ENCODE data around the gene DTWD2. TPM values are rescaled to one million over a fixed set of nuclear protein-coding genes. Genes with fewer than 3 reads are reported as not detected.
A peak's percentile ranks its signal among the peaks of the same experiment; 100 is the strongest.
"Not testable (repeated sequence)": the region's sequence is repeated elsewhere in the genome, so short reads cannot be mapped to it uniquely, and the experiment has no call there.

Gene DTWD2
- total RNA-seq, 1 experiment from 2014 or later: 24.7 TPM

DNA sequence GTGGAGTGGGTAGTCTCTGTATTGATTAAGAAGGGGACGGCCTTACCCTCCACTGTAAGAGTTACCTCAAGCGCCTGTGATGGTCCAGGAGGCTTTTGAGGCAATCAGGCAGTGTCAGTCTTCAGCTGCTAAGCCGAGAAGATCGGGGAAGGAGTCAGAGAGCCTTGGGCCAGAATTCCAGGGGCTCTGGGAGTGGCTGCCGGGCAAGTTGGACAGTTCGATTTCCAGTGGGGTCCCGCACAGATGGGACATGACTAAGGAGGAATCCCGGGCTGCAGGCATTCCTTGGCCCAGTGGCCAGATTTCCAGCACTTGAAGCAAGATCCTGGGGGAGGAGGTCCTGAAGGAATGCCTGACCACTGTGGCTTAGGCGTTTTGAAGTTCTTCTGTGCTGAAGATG lies 38.0 kb downstream of the DTWD2 start:
- not testable (repeated sequence) for H3K27me3 ChIP-seq (ENCODE audit: control insufficient read depth, insufficient read depth, low read length); DNase-seq; H3K36me3 ChIP-seq (replicated peaks; ENCODE audit: control insufficient read depth, insufficient read depth, low read length)
- H3K4me3 ChIP-seq (ENCODE audit: insufficient read depth, low read depth, low read length): peak overlapping the region; percentile 23; the same call in 1 of the 2 replicates

DNA sequence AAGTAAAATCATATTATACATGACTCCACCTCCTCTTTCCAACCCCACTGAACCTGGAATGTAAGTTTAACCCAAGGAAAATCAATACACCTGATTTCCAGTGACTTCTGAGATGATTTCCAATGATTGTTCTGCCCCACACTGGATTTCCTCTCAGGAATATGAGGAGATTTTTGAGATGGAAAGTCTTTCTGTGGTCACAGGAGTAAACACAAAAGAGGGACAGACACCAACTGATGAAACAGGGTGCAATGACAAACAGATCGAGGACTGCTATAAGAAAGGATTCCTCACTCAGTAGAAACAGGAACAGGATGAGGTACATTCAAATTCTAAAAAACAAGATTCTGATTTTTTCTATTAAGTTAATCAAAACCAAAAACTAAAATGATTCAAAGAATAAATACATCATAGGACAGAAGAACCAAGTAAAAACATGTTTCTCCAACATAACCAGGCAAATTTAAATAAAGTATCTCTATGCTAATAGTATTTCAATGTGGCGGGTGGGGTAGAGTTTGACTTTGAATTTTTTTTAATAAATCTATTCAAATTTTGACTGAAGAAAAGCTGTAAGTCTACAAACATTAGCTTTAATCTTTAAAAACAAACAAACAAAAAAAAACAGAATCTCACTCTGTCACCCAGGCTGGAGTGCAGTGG lies 42.1 kb downstream of the DTWD2 start:
- DNase-seq: no peak
- Histone ChIP-seq H3K4me3 (ENCODE audit: insufficient read depth, low read depth, low read length) (no peak overlapping the region), H3K27me3 (ENCODE audit: control insufficient read depth, insufficient read depth, low read length) (no peaks in the 10 kb centered on the region), H3K36me3 (replicated peaks; ENCODE audit: control insufficient read depth, insufficient read depth, low read length) (no peaks in the 10 kb centered on the region)

DNA sequence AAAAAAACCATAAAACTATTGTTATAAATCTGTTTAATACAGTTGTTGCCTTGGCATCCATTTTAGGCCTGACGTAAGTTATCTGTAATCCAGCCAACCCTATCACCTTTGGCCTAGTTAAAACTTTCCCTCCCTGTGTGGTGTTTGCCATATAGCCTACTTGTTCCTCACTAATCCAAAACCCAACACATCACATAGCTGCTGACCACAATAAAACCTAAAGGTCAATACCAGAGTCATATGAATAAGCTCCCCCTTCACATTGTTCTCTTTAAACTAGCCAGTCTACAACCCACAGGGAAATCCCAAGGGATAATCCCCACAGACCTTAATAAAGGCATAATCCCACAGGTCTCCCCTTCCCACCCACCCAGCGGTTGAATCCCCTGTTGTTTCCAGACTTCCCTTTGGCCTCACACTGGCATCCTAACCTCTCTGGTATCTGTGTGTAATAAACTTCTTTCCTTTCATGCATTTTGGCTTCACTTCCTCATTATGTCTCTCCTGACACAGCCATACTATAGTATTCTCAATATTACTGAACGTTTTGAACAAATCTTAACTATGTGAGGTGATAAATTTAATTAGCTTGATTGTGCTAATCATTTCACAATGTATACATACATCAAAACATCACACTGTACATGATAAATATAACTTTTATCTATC lies 50.8 kb downstream of the DTWD2 start:
- H3K36me3 ChIP-seq (replicated peaks; ENCODE audit: control insufficient read depth, insufficient read depth, low read length): no peaks in the 10 kb centered on the region
- H3K4me3 ChIP-seq (ENCODE audit: insufficient read depth, low read depth, low read length): no peak overlapping the region
- DNase-seq: no peak
- no peaks in the 10 kb centered on the region for H3K27me3 ChIP-seq (ENCODE audit: control insufficient read depth, insufficient read depth, low read length)

DNA sequence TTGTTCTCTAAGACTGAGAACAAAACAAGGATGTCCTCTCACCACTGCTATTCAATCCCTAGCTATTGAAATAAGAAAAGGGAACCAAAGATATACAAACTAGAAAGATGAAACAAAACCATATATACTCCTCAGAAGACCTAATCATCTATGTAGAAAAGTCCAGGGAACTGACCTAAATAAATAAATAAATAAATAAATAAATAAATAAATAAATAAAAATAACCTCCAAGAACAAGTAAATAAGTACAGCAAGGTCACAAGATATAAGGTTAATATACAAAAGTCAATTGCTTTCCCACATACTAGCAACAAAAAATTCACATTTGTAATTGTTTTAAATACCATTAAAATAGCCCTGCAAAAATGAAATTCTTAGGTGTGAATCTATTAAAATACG lies 54.6 kb downstream of the DTWD2 start:
- Histone ChIP-seq H3K36me3 (replicated peaks; ENCODE audit: control insufficient read depth, insufficient read depth, low read length) (no peaks in the 10 kb centered on the region), H3K27me3 (ENCODE audit: control insufficient read depth, insufficient read depth, low read length) (no peaks in the 10 kb centered on the region), H3K4me3 (ENCODE audit: insufficient read depth, low read depth, low read length) (no peak overlapping the region)
- DNase-seq: no peak

DNA sequence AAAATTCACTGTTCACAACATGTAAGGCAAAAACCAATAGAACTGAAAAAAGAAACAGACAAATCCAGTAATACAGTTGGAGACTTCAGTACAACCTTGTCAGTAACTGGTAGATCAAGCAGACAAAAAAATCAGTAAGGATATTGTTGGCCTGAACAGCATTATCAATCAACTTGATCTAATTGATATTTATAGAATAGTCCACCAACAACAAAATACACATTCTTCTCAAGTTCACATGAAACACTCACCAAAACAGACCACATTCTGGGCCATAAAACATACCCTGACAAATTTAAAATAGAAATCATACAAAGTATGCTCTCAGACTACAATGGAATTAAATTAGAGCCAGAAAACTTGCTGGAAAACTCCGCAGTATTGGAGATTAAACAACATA lies 56.8 kb downstream of the DTWD2 start:
- no peak for DNase-seq
- H3K36me3 ChIP-seq (replicated peaks; ENCODE audit: control insufficient read depth, insufficient read depth, low read length): no peaks in the 10 kb centered on the region; the same call in 1 of the 2 replicates
- no peaks in the 10 kb centered on the region for H3K27me3 ChIP-seq (ENCODE audit: control insufficient read depth, insufficient read depth, low read length)
- no peak overlapping the region for H3K4me3 ChIP-seq (ENCODE audit: insufficient read depth, low read depth, low read length)

DNA sequence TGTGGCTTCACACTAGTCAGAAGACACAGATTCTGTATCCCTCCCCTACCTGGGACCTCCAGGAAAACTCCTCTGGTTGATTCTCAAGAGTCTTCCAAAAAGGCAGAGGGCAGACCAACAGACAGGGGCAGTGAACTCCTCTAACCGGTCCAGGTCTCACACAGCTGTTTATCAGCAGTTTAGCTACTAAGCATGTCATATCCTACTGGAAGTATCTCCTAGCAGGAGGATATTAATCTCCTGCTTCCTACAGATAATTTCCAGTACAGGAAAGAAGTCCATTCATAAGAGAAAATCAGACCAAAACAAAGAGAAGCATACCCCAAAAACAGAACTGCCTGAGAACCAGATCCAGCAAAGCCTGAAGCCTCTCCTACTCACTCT lies 64.3 kb downstream of the DTWD2 start:
- Histone ChIP-seq H3K4me3 (ENCODE audit: insufficient read depth, low read depth, low read length) (no peak overlapping the region), H3K36me3 (replicated peaks; ENCODE audit: control insufficient read depth, insufficient read depth, low read length) (no peaks in the 10 kb centered on the region; the same call in 1 of the 2 replicates), H3K27me3 (ENCODE audit: control insufficient read depth, insufficient read depth, low read length) (no peaks in the 10 kb centered on the region)
- DNase-seq: no peak

DNA sequence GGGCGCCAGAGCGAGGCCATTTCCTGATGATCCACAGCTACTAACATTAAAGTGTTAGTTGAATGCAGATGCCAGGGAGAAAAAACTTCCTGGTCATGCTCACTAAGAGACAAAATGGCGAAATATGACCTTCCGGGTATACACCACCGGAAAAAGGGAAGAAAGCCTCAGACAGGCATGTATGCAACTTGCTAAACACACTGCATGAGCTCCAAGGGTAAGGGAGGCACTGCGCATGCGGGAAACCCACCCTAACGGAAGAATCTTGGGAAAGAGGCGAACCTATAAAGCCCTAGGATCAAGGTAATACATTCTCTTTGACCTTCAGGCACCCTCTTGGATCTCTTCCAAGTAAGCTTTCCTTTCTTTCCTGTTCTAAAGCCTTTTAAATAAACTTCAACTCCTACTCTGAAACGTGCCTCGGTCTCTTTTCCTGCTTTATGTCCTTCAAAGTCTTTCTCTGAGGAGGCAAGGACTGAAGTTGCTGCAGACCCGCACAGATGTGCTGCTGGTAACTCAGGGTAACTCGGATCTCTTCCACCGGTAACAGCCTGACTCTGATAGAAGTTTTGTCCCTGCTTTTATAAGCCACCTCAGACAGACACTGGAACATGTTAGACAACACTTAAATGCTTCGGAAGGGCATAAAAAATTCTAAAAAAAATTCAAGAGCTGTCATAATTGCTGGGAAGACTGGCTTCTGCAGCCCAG lies 64.9 kb downstream of the DTWD2 start:
- DNase-seq: no peak
- Histone ChIP-seq H3K27me3 (ENCODE audit: control insufficient read depth, insufficient read depth, low read length) (no peaks in the 10 kb centered on the region), H3K4me3 (ENCODE audit: insufficient read depth, low read depth, low read length) (no peak overlapping the region), H3K36me3 (replicated peaks; ENCODE audit: control insufficient read depth, insufficient read depth, low read length) (no peaks in the 10 kb centered on the region; the same call in 1 of the 2 replicates)

DNA sequence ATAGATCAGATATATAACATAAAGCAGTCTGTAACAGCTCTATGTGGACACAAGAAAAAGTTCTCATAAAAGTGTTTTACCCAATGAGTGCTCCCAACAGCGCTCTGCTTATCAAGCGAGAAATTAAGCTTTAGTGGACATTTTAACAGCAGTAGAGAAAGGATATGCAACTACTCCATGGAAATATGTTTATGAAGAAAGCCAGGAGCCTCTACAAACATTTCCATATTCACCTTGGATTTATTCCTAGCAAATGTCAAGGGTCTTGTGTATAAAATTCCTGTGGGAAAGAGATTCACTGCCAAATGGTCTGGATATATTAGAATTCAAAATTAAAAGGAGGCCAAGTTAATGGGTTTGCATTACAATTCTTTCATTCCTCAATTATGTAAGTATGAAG lies 66.5 kb downstream of the DTWD2 start:
- Histone ChIP-seq H3K36me3 (replicated peaks; ENCODE audit: control insufficient read depth, insufficient read depth, low read length) (no peaks in the 10 kb centered on the region; the same call in 1 of the 2 replicates), H3K27me3 (ENCODE audit: control insufficient read depth, insufficient read depth, low read length) (no peaks in the 10 kb centered on the region), H3K4me3 (ENCODE audit: insufficient read depth, low read depth, low read length) (no peak overlapping the region)
- no peak for DNase-seq

DNA sequence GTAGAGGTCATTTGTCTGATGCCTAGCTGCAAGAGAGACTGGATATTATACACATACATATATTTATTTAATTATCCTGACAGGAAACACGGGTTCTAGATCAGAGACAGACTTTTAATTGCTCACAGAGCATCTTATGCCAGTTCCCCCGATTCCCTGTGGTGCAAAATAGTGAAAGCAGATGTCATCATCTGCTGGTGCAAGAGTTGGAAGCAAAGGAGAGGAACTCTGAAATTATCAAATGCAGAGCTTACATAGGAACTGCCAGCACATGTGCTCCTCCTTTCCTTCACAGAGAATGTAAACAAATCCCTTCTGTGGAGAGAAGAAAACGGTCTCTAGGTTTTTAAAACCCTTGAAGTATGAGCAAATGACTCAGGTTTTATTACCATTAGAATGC lies 69.3 kb downstream of the DTWD2 start:
- H3K4me3 ChIP-seq (ENCODE audit: insufficient read depth, low read depth, low read length): no peak overlapping the region
- DNase-seq: no peak
- no peaks in the 10 kb centered on the region; the same call in 1 of the 2 replicates for H3K36me3 ChIP-seq (replicated peaks; ENCODE audit: control insufficient read depth, insufficient read depth, low read length)
- H3K27me3 ChIP-seq (ENCODE audit: control insufficient read depth, insufficient read depth, low read length): no peaks in the 10 kb centered on the region

DNA sequence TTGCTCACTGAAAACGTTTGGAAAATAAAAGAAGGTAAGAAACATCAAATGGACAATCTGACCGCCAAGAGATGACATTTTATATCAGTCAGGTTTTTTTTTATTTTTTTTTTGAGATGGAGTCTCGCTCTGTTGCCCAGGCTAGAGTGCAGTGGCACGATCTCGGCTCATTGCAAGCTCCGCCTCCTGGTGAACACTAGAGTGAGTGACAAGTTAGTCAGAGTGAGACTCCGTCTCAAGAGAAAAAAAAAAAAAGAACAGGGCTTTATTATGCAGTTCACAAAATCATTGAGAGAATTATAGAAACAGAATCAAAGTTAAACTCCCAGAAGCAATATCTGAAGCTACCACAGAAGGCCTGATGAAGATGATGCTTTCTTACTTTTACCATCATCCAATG lies 70.1 kb downstream of the DTWD2 start:
- no peaks in the 10 kb centered on the region for H3K27me3 ChIP-seq (ENCODE audit: control insufficient read depth, insufficient read depth, low read length)
- H3K36me3 ChIP-seq (replicated peaks; ENCODE audit: control insufficient read depth, insufficient read depth, low read length): no peaks in the 10 kb centered on the region; the same call in 1 of the 2 replicates
- no peak for DNase-seq
- no peak overlapping the region for H3K4me3 ChIP-seq (ENCODE audit: insufficient read depth, low read depth, low read length)

DNA sequence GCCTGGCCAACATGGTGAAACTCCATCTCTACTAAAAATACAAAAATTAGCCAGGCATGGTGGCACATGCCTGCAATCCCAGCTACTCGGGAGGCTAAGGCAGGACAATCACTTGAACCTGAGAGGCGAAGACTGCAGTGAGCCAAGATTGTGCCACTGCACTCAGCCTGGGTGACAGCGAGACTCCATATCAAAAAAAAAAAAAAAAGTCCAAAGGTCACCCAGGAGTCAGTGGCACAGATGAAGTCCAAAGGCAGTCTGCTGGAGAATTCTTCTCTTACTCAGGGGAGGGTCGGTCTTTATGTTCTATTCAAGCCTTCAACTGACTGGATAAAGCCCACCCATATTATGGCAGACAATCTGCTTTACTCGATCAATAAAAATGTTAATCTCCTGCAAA lies 80.8 kb downstream of the DTWD2 start:
- not testable (repeated sequence) for DNase-seq; H3K27me3 ChIP-seq (ENCODE audit: control insufficient read depth, insufficient read depth, low read length); H3K36me3 ChIP-seq (replicated peaks; ENCODE audit: control insufficient read depth, insufficient read depth, low read length); H3K4me3 ChIP-seq (ENCODE audit: insufficient read depth, low read depth, low read length)

DNA sequence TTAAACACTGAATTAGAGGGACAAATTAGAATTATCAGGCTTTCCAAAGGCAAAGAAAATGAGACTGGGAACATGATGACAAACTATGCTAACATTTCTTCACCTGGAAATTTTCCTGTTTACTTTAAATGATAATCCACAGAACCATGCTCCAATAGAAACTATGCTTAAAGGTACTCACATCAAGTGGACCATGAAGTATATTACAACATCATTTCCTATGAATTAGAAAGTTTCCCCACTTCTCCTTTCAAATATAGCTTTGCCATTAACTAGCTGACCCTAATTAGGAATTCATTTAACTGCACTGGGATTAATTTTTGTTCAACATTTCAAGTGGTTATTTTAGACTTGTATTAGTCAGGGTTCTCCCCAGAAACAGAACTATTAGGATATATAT lies 81.4 kb downstream of the DTWD2 start:
- Histone ChIP-seq H3K36me3 (replicated peaks; ENCODE audit: control insufficient read depth, insufficient read depth, low read length) (no peaks in the 10 kb centered on the region), H3K27me3 (ENCODE audit: control insufficient read depth, insufficient read depth, low read length) (no peaks in the 10 kb centered on the region), H3K4me3 (ENCODE audit: insufficient read depth, low read depth, low read length) (no peak overlapping the region)
- DNase-seq: no peak

DNA sequence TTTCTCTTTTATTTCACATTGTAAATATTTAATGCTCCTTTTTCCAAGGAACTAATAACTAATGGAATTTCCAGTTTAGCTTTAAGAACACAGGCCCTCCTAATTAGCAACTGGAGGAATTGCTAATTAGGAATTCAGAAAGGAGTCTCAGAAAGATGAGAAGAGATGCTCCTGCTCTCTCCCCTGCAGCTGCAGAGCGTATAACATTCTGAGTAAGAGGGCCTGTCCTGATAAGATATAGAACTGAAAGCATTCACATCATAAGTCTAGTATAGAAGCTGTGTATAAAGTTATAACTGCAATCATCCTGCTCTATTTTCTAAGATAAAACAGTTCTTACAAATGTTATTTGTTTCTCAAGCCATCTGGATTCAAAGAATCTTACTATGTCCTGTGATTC lies 83.2 kb downstream of the DTWD2 start:
- H3K36me3 ChIP-seq (replicated peaks; ENCODE audit: control insufficient read depth, insufficient read depth, low read length): no peaks in the 10 kb centered on the region
- no peak overlapping the region for H3K4me3 ChIP-seq (ENCODE audit: insufficient read depth, low read depth, low read length)
- DNase-seq: peak; percentile 6
- H3K27me3 ChIP-seq (ENCODE audit: control insufficient read depth, insufficient read depth, low read length): no peaks in the 10 kb centered on the region

DNA sequence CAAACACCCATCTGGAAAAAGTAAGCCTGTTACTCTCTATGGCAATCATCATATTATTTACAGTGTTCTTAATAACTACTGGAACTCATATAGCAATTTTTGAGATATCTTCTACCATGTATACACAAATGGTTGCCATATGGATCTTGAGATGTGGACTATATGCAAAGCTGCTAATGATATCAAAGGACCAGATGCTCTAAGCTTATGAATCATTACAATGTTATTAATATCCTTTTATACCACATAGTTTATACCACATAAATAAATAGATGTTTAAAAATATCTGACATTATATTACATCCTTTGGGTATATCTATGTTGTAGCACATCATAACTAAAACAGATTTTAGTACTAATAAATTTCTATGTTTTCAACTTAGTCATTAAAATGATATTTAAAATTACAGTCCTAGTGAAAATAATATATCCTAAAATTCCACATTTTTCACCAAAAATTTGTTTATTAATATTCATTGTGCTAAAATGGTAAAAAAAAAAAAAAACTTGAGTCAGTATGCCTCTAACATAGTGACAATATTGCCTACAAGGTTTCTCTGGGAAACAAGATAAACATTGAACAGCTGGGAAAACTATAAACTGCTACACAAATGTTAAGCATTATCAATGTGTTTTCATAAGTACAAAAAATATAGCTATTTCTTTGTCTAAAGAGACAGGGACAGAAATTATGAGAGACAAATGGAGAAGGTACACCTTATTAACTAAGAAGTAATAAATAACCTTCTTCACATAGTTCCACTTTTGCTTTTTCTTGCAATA lies 85.5 kb downstream of the DTWD2 start:
- no peak for DNase-seq
- no peaks in the 10 kb centered on the region for H3K27me3 ChIP-seq (ENCODE audit: control insufficient read depth, insufficient read depth, low read length)
- H3K4me3 ChIP-seq (ENCODE audit: insufficient read depth, low read depth, low read length): no peak overlapping the region
- no peaks in the 10 kb centered on the region for H3K36me3 ChIP-seq (replicated peaks; ENCODE audit: control insufficient read depth, insufficient read depth, low read length)

All from H7 (cell line).